GM19025 (cell line): ENCODE data around the gene TNFAIP3.
A peak's percentile ranks its signal among the peaks of the same experiment; 100 is the strongest.
"Not testable (repeated sequence)": the region's sequence is repeated elsewhere in the genome, so short reads cannot be mapped to it uniquely, and the experiment has no call there.

Experiments
- ATAC-seq: cut with Tn5 transposase; IDR thresholded peaks from one replicate; pipeline ENCODE4 v1.9.1; 2021; ENCODE audit warnings: mild to moderate bottlenecking, low read depth, moderate library complexity; ENCODE audit not compliant: unreplicated experiment

The TNFAIP3 gene

DNA sequence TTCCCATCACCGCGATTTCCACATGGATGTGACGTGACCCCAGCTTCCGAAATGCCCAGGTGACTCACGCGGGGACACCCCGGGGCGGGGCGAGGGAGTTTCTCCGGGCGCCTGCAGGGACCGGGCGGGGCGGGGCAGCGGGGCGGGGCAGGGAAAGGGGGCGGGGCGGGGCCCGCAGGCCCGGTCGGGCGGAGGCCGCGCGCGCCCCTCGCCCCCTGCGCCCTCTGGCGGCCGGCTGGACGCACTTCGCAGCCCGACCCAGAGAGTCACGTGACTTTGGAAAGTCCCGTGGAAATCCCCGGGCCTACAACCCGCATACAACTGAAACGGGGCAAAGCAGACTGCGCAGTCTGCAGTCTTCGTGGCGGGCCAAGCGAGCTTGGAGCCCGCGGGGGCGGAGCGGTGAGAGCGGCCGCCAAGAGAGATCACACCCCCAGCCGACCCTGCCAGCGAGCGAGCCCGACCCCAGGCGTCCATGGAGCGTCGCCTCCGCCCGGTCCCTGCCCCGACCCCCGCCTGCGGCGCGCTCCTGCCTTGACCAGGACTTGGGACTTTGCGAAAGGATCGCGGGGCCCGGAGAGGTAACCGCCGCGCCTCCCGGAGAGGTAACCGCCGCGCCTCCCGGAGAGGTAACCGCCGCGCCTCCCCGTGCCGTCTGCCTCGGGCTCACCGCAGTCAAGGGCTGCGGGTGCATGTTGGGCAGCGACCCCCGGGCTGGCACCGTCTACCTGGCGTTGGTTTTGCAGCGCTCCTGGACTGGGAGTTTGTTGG lies at the start of gene TNFAIP3:
Gene TNFAIP3 (plus strand): TSS at position 346 of the 771 bp plus-strand sequence. CDS start 3,969 bp downstream, outside the sequence.
- ATAC-seq = peak; percentile 72

- ATAC-seq = no peak
These were observed 48.6 kb upstream of the TNFAIP3 start for GRCh38 chr6:137818440-137818839.

DNA sequence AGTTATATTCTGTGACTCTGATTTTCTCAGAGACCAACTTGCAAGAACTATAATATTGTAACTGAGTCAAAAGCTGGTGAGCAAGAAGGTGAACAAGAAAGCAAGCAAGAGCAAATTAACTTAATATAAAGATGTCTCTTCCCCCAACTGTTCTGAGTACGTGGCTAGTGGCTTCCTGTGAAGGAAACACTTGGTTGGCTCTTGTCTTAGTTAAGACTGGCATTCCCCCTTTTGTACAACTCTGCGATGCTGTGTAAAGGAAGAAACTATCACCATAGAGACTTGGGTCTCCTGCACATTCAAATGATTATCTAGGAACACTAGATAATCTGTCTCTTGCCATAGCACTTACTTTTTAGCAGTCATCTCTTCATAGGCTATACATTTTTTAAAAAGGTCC lies 47.3 kb upstream of the TNFAIP3 start:
- no peak for ATAC-seq

- ATAC-seq = no peak
These were observed 46.6 kb upstream of the TNFAIP3 start for GRCh38 chr6:137820425-137820824.

- ATAC-seq = no peak
These were observed 46.1 kb upstream of the TNFAIP3 start for GRCh38 chr6:137820952-137821351.

- no peak for ATAC-seq
These were observed 45.6 kb upstream of the TNFAIP3 start for GRCh38 chr6:137821491-137821890.

GRCh38 chr6:137823826-137824555 lies 43.1 kb upstream of the TNFAIP3 start:
- ATAC-seq = no peak

GRCh38 chr6:137824556-137824879 lies 42.5 kb upstream of the TNFAIP3 start:
- no peak for ATAC-seq

- no peak for ATAC-seq
These were observed 42.2 kb upstream of the TNFAIP3 start for GRCh38 chr6:137824896-137825295.

- no peak for ATAC-seq
These were observed 39.6 kb upstream of the TNFAIP3 start for GRCh38 chr6:137827411-137827940.

DNA sequence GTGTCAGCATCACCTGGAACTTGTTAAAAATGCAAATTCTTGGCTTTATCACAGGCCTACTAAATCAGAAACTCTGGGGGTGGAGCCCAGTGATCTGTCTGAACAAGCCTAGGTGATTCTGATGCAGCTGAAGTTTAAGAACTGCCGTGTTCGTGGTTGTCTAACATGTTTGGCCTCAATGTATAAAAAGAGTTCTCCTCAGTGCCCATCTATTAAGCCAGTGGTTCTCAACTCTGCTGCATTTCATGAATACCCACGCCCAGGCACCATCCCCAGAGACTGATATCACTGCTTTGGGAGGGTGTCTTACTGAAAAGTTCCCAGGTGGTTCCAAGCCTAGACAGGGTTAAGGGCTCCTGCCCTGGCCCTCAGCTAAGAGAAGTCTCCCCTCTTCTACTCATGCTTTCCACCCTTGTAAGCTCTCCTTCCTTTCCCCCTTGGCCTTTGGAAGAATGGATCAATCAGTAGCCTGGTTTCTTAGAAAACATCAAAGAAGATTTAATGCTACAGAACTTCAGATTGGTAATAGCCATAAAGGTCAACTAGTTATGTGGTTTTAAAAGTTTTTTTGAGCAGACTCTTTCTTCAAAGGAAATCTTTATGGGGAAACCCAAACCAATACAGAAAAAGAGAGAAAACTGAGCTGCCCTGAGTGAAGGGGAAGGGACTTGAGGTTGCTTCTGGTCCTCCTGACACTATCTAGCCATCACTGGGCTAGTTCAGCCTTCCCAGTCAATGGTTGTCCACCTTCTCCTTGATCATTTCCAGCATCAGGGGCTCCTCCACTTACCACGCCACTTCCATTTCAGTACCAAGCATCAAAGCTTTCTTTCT lies 38.9 kb upstream of the TNFAIP3 start:
- peak; percentile 62 for ATAC-seq

DNA sequence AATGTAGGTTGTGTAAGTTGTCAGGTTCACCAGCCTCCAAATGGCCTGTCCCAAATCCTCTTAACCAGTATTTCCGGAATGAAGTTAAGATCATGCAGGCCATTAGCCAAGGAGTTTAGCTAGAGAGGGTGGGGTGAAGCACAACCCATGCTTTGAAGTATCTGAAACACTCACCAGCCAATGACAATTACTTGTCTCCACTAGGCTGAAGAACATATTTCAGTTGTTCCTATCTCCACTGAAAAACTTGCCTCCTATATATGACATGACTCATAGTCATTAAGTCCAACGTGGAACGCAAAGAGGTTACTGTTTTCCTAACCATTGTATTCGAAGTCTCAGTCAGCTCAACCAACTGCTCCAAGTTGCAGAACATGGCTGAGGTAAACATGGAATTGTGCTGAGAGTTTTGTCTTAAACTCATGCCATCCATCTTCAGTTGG lies 37.4 kb upstream of the TNFAIP3 start:
- no peak for ATAC-seq

- ATAC-seq = no peak
These were observed 36.5 kb upstream of the TNFAIP3 start for GRCh38 chr6:137830511-137830911.

DNA sequence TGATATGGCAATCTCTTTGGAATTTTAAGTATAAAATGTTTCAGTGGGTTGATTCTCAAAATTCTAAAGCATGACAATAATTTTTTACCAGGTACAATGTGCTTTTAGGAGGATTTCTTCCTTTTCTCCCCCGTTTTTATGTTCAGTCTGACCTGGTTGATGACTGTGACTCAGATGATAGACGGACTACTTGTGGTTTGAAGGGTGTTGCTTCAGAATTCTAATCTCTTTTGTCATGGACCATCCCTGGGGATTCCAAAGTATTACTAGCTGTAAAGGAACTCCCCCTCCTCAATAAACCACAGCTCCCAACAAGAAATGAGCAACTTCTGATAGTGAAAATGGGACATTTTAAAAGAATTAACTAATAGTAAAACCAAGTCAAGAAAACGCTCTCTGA lies 34.9 kb upstream of the TNFAIP3 start:
- no peak for ATAC-seq

GRCh38 chr6:137834508-137834907 lies 32.6 kb upstream of the TNFAIP3 start:
- no peak for ATAC-seq

DNA sequence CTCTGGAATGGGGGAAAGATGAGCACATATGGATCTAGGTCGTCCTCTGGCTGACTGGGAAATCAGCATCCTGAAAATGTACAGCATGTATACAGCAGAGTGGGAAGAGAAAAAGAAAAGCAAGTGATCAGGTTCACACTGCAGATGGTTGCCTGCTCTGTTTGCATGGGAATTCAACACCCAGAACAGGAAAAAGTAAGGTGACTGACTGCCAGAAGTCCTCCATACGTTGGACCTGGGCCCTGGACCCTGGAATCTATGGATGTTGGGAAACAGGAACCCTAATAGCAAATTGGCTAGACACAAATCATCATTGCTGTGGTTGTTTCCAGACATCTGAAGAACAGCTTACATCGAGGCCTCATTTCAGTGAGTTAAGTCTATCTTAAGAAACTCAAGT lies 30.3 kb upstream of the TNFAIP3 start:
- no peak for ATAC-seq

DNA sequence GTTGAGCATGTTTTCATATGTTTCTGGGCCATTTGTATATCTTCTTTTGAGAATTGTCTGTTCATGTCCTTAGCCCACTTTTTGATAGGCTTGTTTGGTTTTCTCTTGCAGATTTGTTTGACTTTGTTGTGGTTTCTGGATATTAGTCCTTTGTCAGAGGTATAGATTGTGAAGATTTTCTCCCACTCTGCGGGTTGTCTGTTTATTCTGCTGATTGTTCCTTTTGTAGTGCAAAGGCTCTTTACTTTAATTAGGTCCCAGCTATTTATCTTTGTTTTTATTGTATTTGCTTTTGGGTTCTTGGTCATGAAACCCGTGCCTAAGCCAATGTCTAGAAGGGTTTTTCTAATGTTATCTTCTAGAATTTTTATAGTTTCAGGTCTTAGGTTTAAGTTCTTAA lies 29.0 kb upstream of the TNFAIP3 start:
- not testable (repeated sequence) for ATAC-seq

GRCh38 chr6:137838597-137838996 lies 28.5 kb upstream of the TNFAIP3 start:
- ATAC-seq = not testable (repeated sequence)

DNA sequence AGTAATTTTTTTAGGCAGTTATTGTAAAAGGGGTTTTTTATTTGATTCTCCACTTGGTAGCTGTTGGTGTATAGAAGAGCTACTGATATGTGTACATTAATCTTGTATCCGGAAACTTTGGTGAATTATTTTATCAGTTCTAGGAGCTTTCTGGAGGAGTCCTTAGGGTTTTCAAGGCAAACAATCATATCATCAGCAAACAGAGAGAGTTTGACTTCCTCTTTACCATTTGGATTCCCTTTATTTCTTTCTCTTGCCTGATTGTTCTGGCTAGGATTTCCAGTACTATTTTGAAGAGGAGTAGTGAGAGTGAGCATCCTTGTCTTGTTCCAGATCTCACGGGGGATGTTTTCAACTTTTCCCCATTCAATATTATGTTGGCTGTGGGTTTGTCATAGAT lies 28.0 kb upstream of the TNFAIP3 start:
- no peak for ATAC-seq

DNA sequence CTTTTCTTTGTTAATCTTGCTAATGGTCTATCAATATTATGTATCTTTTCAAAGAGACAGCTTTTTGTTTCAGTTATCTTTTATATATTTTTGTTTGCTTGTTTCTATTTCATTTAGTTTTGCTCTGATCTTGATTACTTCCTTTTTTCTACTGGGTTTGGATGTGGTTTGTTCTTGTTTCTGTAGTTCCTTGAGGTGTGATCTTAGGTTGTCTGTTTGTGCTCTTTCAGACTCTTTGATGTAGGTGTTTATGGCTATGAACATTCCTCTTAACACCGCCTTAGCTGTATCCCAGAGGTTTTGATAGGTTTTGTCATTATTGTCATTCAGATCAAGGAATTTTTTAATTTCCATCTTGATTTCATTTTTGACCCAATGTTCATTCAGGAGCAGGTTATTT lies 26.8 kb upstream of the TNFAIP3 start:
- no peak for ATAC-seq

DNA sequence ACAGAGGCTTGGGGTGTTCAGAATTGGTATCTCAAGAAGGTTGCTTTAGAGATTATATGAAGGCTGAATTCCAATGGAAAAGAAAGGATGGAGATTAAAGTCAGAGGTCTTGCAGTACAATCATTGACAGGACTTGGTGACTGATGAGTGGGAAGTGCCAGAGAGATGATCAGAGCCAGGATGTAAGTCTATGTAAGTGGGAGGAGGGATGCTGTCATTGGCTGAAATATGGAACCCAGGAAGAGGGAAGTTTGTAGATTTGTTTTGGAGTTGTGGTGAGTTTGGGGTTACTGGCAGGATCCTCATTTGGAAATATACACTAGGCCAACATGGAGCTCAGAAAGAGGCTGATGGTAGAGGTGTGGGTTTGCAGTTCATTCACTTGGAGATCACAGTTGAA lies 23.8 kb upstream of the TNFAIP3 start:
- no peak for ATAC-seq
